ENCODE measurements around the gene MRGPRG. TPM values are rescaled to one million over a fixed set of nuclear protein-coding genes. Genes with fewer than 3 reads are reported as not detected.

Gene MRGPRG
- total and polyA plus RNA-seq, 2 of the 8 experiments (the other 6 are each of a cell fraction or from before 2014, with no cell fraction given) = not detected

GRCh38 chr11:3174387-3174786, 44.2 kb downstream of the MRGPRG start:
- Histone ChIP-seq H3K23ac (ENCODE audit: insufficient read length) (no peak overlapping the region), H3K36me3 (ENCODE audit: control insufficient read depth in 2 of 4, insufficient read depth in 4 of 4, low read length in 3 of 4) (no peaks in the 10 kb centered on the region; a peak in 1 of 8 replicates), H3K79me2 (ENCODE audit: control insufficient read depth in 1 of 2, insufficient read depth in 2 of 2, low read length in 2 of 2) (no peaks in the 10 kb centered on the region), H2BK20ac (ENCODE audit: low read length) (no peak overlapping the region), H3K18ac (ENCODE audit: extremely low read depth, low read length) (no peak overlapping the region), H3K14ac (ENCODE audit: insufficient read length) (no peak overlapping the region), H3K79me1 (ENCODE audit: low read depth, low read length) (no peaks in the 10 kb centered on the region), H3K9me3 (ENCODE audit: insufficient read depth in 2 of 2, low read depth in 1 of 2, low read length in 1 of 2) (0 out of 4 replicates have a peak, but pooled peaks cover 0 to 4% of the 10 kb centered on the region in 2 experiments), H4K91ac (replicated peaks; ENCODE audit: insufficient read length, low read length) (no peak overlapping the region), H4K5ac (ENCODE audit: insufficient read length, low read depth, low read length) (no peak overlapping the region), H2BK5ac (ENCODE audit: low read depth, low read length) (no peak overlapping the region), H4K8ac (ENCODE audit: extremely low read depth, insufficient read depth, low read length) (no peak overlapping the region), H3K56ac (replicated peaks; ENCODE audit: insufficient read length, low read depth, low read length) (no peak overlapping the region), H2AFZ (ENCODE audit: low read length) (no peak overlapping the region), H3K4ac (replicated peaks; ENCODE audit: insufficient read length, low read depth, low read length) (no peak overlapping the region), H2AK5ac (ENCODE audit: low read depth, low read length) (peak overlapping the region; percentile 56), H2BK15ac (ENCODE audit: low read length) (no peak overlapping the region), H3K4me1 (replicated peaks in 1 of 4; ENCODE audit: control insufficient read depth in 3 of 4, insufficient read depth in 4 of 4, low read length in 3 of 4) (peaks cover 0 to 8% (median 1%) of the 10 kb centered on the region in 4 experiments; a peak in 4 of 7 replicates), H3K9ac (replicated peaks in 1 of 4; ENCODE audit: extremely low read depth in 1 of 4, low read depth in 3 of 4, low read length in 3 of 4) (no peak overlapping the region), H2BK120ac (replicated peaks; ENCODE audit: low read depth, low read length) (no peak overlapping the region), H3K27ac (ENCODE audit: low read depth, low read length) (no peak overlapping the region), H4K20me1 (replicated peaks in 1 of 2; ENCODE audit: control insufficient read depth in 1 of 2, insufficient read depth in 2 of 2, low read length in 2 of 2) (peaks cover 0 to 6% of the 10 kb centered on the region in 2 experiments), H3K27me3 (replicated peaks in 1 of 4; ENCODE audit: control insufficient read depth in 3 of 4, extremely low read depth in 1 of 4, insufficient read depth in 3 of 4, low read length in 3 of 4) (peaks cover 0 to 4% (median 1%) of the 10 kb centered on the region in 4 experiments; a peak in 2 of 7 replicates), H3K4me3 (ENCODE audit: extremely low read depth in 1 of 4, insufficient read depth in 2 of 4, low read depth in 3 of 4, low read length in 4 of 4) (no peak overlapping the region), H3K23me2 (ENCODE audit: low read depth, low read length) (peaks cover 12% of the 10 kb centered on the region; the same call in 1 of the 2 replicates), H3K4me2 (ENCODE audit: insufficient read depth in 1 of 2, low read depth in 2 of 2, low read length in 2 of 2) (no peak overlapping the region), H2BK12ac (ENCODE audit: low read depth, low read length) (no peak overlapping the region)
- WGBS, 2 experiments (ENCODE audit: extremely low coverage in 1 of 2, insufficient coverage in 1 of 2, insufficient read length in 1 of 2, insufficient replicate concordance in 2 of 2, low coverage in 1 of 2, low lambda C conversion rate in 2 of 2, missing lambda C conversion rate in 1 of 2) = 87% methylated on average over 3 of the region's 3 CpGs; no CpG with 5 or more reads in 1 of the 2 experiments
- CTCF ChIA-PET (ENCODE audit: partially characterized antibody) = interaction anchor here (1.0 kb wide), 1 partner anchor 14 kb away, joined by 3 read pairs; no protein-coding TSS in a partner anchor
- FAIRE-seq (no peak), DNase-seq (ENCODE audit: low read depth in 1 of 2, low spot score in 2 of 2) (no peak)
- POLR2A ChIA-PET (ENCODE audit: partially characterized antibody) = no interaction called here
- TF ChIP-seq TAF1 (IDR thresholded peaks at IDR 0.05; ENCODE audit: low read depth, low read length) (no peak), JUN (IDR thresholded peaks at IDR 0.05; ENCODE audit: low read depth, low read length) (no peak), EGR1 (IDR thresholded peaks at IDR 0.05; ENCODE audit: borderline replicate concordance, low read depth, low read length) (no peak), GABPA (IDR thresholded peaks at IDR 0.05; ENCODE audit: borderline replicate concordance, insufficient read depth, low read length) (no peak), SUZ12 (IDR thresholded peaks at IDR 0.05; ENCODE audit: low read length) (no peak), HDAC6 (IDR thresholded peaks at IDR 0.05; ENCODE audit: low read depth, low read length) (no peak), CHD1 (IDR thresholded peaks at IDR 0.05; ENCODE audit: low read depth, low read length) (no peak), EZH2 (IDR thresholded peaks at IDR 0.05; ENCODE audit: low read depth, low read length, severe bottlenecking) (no peak), RNF2 (IDR thresholded peaks at IDR 0.05; ENCODE audit: borderline replicate concordance, low read depth, low read length, missing control alignments, poor library complexity, severe bottlenecking) (no peak), POU5F1 (IDR thresholded peaks at IDR 0.05; ENCODE audit: low read depth, low read length) (no peak)
- TF ChIP-seq, protein P1, sequence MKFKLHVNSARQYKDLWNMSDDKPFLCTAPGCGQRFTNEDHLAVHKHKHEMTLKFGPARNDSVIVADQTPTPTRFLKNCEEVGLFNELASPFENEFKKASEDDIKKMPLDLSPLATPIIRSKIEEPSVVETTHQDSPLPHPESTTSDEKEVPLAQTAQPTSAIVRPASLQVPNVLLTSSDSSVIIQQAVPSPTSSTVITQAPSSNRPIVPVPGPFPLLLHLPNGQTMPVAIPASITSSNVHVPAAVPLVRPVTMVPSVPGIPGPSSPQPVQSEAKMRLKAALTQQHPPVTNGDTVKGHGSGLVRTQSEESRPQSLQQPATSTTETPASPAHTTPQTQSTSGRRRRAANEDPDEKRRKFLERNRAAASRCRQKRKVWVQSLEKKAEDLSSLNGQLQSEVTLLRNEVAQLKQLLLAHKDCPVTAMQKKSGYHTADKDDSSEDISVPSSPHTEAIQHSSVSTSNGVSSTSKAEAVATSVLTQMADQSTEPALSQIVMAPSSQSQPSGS (IDR thresholded peaks at IDR 0.05; ENCODE audit: low read length) = no peak
